GM18519 (cell line): ENCODE measurements around the gene GPBAR1.
"Not testable (repeated sequence)": the region's sequence is repeated elsewhere in the genome, so short reads cannot be mapped to it uniquely, and the experiment has no call there.

Source experiments
- ATAC-seq: cut with Tn5 transposase; IDR thresholded peaks from one replicate; pipeline ENCODE4 v1.9.1; 2021; ENCODE audit warnings: mild to moderate bottlenecking, moderate library complexity; ENCODE audit not compliant: unreplicated experiment, low FRiP score

GPBAR1 gene

GRCh38 chr2:218266316-218266979, 5.6 kb downstream of the GPBAR1 start:
- no peak for ATAC-seq

- no peak for ATAC-seq
Observed at GRCh38 chr2:218267259-218267658, 6.4 kb downstream of the GPBAR1 start.

GRCh38 chr2:218269900-218270720, 9.3 kb downstream of the GPBAR1 start, which contains the start of the genes AAMP and PNKD:
Gene AAMP, minus strand, starts transcription at chr2:218270137. Its CDS starts 51 bp downstream, at chr2:218270086.
Gene PNKD, plus strand, starts transcription at chr2:218270519. Its CDS starts 17 bp downstream, at chr2:218270536.
- peak; percentile 83 for ATAC-seq

GRCh38 chr2:218270721-218271486, 10.1 kb downstream of the GPBAR1 start:
- ATAC-seq = no peak

GRCh38 chr2:218271487-218271797, 10.6 kb downstream of the GPBAR1 start:
- ATAC-seq = no peak

GRCh38 chr2:218271865-218272530, 11.2 kb downstream of the GPBAR1 start:
- ATAC-seq = no peak

GRCh38 chr2:218272531-218273212, 11.9 kb downstream of the GPBAR1 start:
- ATAC-seq = no peak

GRCh38 chr2:218273214-218273907, 12.5 kb downstream of the GPBAR1 start:
- ATAC-seq = not testable (repeated sequence)

GRCh38 chr2:218273908-218274249, 13.1 kb downstream of the GPBAR1 start:
- ATAC-seq = no peak

- no peak for ATAC-seq
Observed at GRCh38 chr2:218274586-218274985, 13.8 kb downstream of the GPBAR1 start.

- ATAC-seq = no peak
Observed at GRCh38 chr2:218275371-218276072, 14.7 kb downstream of the GPBAR1 start.

- no peak for ATAC-seq
Observed at GRCh38 chr2:218276986-218277755, 16.4 kb downstream of the GPBAR1 start.

GRCh38 chr2:218277921-218278320, 17.1 kb downstream of the GPBAR1 start:
- no peak for ATAC-seq

- no peak for ATAC-seq
Observed at GRCh38 chr2:218278531-218279360, 17.9 kb downstream of the GPBAR1 start.

- no peak for ATAC-seq
Observed at GRCh38 chr2:218280260-218280870, 19.6 kb downstream of the GPBAR1 start.

GRCh38 chr2:218281449-218281848, 20.6 kb downstream of the GPBAR1 start:
- no peak for ATAC-seq
